K562 (cell line): ENCODE results near the gene LAMTOR1. TPM values are rescaled to one million over a fixed set of nuclear protein-coding genes. Genes with fewer than 3 reads are reported as not detected.

Experiments
- CUX1 ChIP-seq: fragments of 200-800 bp; sonication (Bioruptor generic); IDR thresholded peaks from 2 replicates; pipeline ENCODE4 v1.6.1; 2016; ENCODE audit warnings: missing genetic modification characterization, missing compliant biosample characterization
- ETS1 ChIP-seq: conservative IDR thresholded peaks from 2 replicates; pipeline ENCODE4 v1.6.1; 2011; ENCODE audit warnings: low read depth, mild to moderate bottlenecking, low read length; ENCODE audit not compliant: control insufficient read depth
- LCOR ChIP-seq: sonication (generic); formaldehyde crosslinking; IDR thresholded peaks from 2 replicates; pipeline ENCODE4 v1.8.0; 2022; ENCODE audit warnings: mild to moderate bottlenecking, missing genetic modification reagents
- MIER1 ChIP-seq: fragments of 450-650 bp; IDR thresholded peaks from 2 replicates; pipeline ENCODE4 v1.6.1; 2016; ENCODE audit warnings: antibody characterized with exemption, mild to moderate bottlenecking, low read depth
- NBN ChIP-seq: fragments of 450-650 bp; IDR thresholded peaks from 2 replicates; pipeline ENCODE4 v1.6.1; 2016; ENCODE audit warnings: low read depth, mild to moderate bottlenecking
- RAD51 ChIP-seq: fragments of 450-650 bp; IDR thresholded peaks from 2 replicates; pipeline ENCODE4 v1.7.1; 2016; ENCODE audit warnings: low read depth, mild to moderate bottlenecking, borderline replicate concordance
- THRB ChIP-seq: fragments of 450-650 bp; formaldehyde crosslinking; conservative IDR thresholded peaks from 2 replicates; pipeline ENCODE4 v1.4.0; 2022; ENCODE audit warnings: mild to moderate bottlenecking, missing genetic modification characterization
- ZBTB26 ChIP-seq: fragments of 450-650 bp; formaldehyde crosslinking; IDR thresholded peaks from 2 replicates; pipeline ENCODE4 v1.4.0; 2022; ENCODE audit warnings: missing genetic modification characterization
- ZC3H4 ChIP-seq: sonication (generic); formaldehyde crosslinking; IDR thresholded peaks from 2 replicates; pipeline ENCODE4 v1.9.0; 2021; ENCODE audit warnings: missing genetic modification reagents, borderline replicate concordance
- ZNF57 ChIP-seq: fragments of 450-650 bp; formaldehyde crosslinking; IDR thresholded peaks from 2 replicates; pipeline ENCODE4 v1.4.0; 2020; ENCODE audit warnings: mild to moderate bottlenecking, moderate library complexity
- ZNF609 ChIP-seq: sonication (generic); formaldehyde crosslinking; IDR thresholded peaks from 2 replicates; pipeline ENCODE4 v1.8.1; 2023; ENCODE audit warnings: missing genetic modification reagents, mild to moderate bottlenecking, borderline replicate concordance
- ZNF75A ChIP-seq: fragments of 450-650 bp; formaldehyde crosslinking; IDR thresholded peaks from 2 replicates; pipeline ENCODE4 v1.4.0; 2020; ENCODE audit warnings: mild to moderate bottlenecking
- polyA plus RNA-seq, 8 experiments: library from polyadenylated mRNA; depleted of rRNA in 4 of 8; stranded (reverse) in 5 of 8; unstranded in 3 of 8; fragments of >200 nt; fragmentation: Nextera tagmentation in 2 of 8; fragmentation: Illumina TruSeq in 1 of 8; extraction: Ambion mirVana in 2 of 8; extraction: Trizol in 1 of 8; gene quantifications; 2 replicates each; pipeline versions ENCODE4 v1.2.1 to v1.2.3, GENCODE V29; 2011 to 2014; ENCODE audit warnings: inconsistent platforms in 1 of 8, missing spikeins in 1 of 8
- total RNA-seq, 7 experiments: library from RNA; depleted of rRNA in 6 of 7; stranded (reverse); fragments of >200 nt in 6 of 7; fragmentation: Illumina TruSeq in 2 of 7; extraction: Trizol in 2 of 7; gene quantifications; 2 replicates each; pipeline versions ENCODE4 v1.2.1 to v1.2.3, GENCODE V29; 2011 to 2021; ENCODE audit warnings: low replicate concordance in 1 of 7

LAMTOR1 gene
- total and polyA plus RNA-seq, 9 of the 15 experiments (the other 6 are each of a cell fraction or from before 2014, with no cell fraction given), result 62.6 to 104 (median 85.3) TPM

- 0 out of 2 replicates have a peak, but pooled peaks have one; percentile 38 for TF ChIP-seq NBN
- TF ChIP-seq MIER1, result no peak
- no peak; the same call in none of the 2 replicates for TF ChIP-seq ETS1
- TF ChIP-seq ZNF609, result no peak
- 0 out of 2 replicates have a peak, but pooled peaks have one; percentile 37 for TF ChIP-seq THRB (CRISPR knock-in tag)
- peak; percentile 43; the same call in 1 of the 2 replicates for TF ChIP-seq LCOR (CRISPR knock-in tag)
- no peak for TF ChIP-seq ZBTB26
- no peak for TF ChIP-seq ZC3H4 (CRISPR knock-in tag)
- no peak for TF ChIP-seq CUX1
- no peak for TF ChIP-seq RAD51
- TF ChIP-seq ZNF75A (CRISPR knock-in tag), result no peak
- TF ChIP-seq ZNF57, result no peak
Measured at GRCh38 chr11:72080326-72081183, 22.5 kb downstream of the LAMTOR1 start, which contains the start of the genes LRRC51 and NUMA1 (continued).
